ENCODE results near the gene ATP11A. TPM values are rescaled to one million over a fixed set of nuclear protein-coding genes. Genes with fewer than 3 reads are reported as not detected.

Gene ATP11A
- total and polyA plus RNA-seq, 2 donors (not counting 3 experiments of a cell fraction or from before 2014, with no cell fraction given) = 16.5 to 88.1 TPM

GRCh38 chr13:112900226-112900600 lies 210.4 kb downstream of the ATP11A start:
- no peak overlapping the region for H3K4me2 ChIP-seq (ENCODE audit: insufficient read depth, low read length)
- BruUV-seq (replicated peaks) = no TSS peak
- H3K4me3 ChIP-seq (replicated peaks in 1 of 3; ENCODE audit: insufficient read depth in 1 of 3, low read depth in 1 of 3, low read length in 3 of 3) = no peak overlapping the region
- H3K9ac ChIP-seq (replicated peaks; ENCODE audit: extremely low read depth, insufficient read depth, low read length) = no peak overlapping the region
- POLR2A ChIA-PET = no interaction called here
- FAIRE-seq (no peak), DNase-seq (ENCODE audit: low read depth, low spot score) (no peak)
- intact Hi-C loops (cut with micrococcal nuclease) (no loop called here), dilution Hi-C loops (cut with MboI; ENCODE audit: extremely low pct_ligation_motif_present, low sequenced_read_pairs) (no loop called here)
- H3K79me2 ChIP-seq (ENCODE audit: control insufficient read depth, insufficient read depth, low read length) = no peaks in the 10 kb centered on the region
- peaks cover 0 to 3% of the 10 kb centered on the region in 2 experiments for H3K27me3 ChIP-seq (ENCODE audit: control insufficient read depth in 2 of 2, insufficient read depth in 2 of 2, low read length in 2 of 2)
- no peaks in the 10 kb centered on the region for H3K9me1 ChIP-seq (replicated peaks; ENCODE audit: control insufficient read depth, extremely low read depth, insufficient read depth, low read length)
- CTCF ChIA-PET = no interaction called here
- H3K36me3 ChIP-seq (ENCODE audit: control insufficient read depth in 2 of 2, extremely low read depth in 1 of 2, insufficient read depth in 2 of 2, low read length in 2 of 2) = no peaks in the 10 kb centered on the region
- no peaks in the 10 kb centered on the region for H4K20me1 ChIP-seq (replicated peaks; ENCODE audit: control insufficient read depth, extremely low read depth, insufficient read depth, low read length)
- no peaks in the 10 kb centered on the region for H3K9me3 ChIP-seq (replicated peaks; ENCODE audit: control insufficient read depth, insufficient read depth, low read length)
- H2AFZ ChIP-seq (ENCODE audit: low read depth, low read length) = no peak overlapping the region
- no peaks in the 10 kb centered on the region for H3K4me1 ChIP-seq (ENCODE audit: control insufficient read depth, extremely low read depth, insufficient read depth, low read length)
- no peak for TF ChIP-seq CTCF (IDR thresholded peaks at IDR 0.05; ENCODE audit: extremely low read depth in 1 of 2, insufficient read depth in 1 of 2, low read depth in 1 of 2, low read length in 2 of 2)
- no peak overlapping the region for H3K27ac ChIP-seq (ENCODE audit: insufficient read depth, low read depth, low read length)

GRCh38 chr13:112900691-112901091 lies 210.9 kb downstream of the ATP11A start:
- CTCF ChIA-PET = no interaction called here
- dilution Hi-C loops (cut with MboI; ENCODE audit: extremely low pct_ligation_motif_present, low sequenced_read_pairs) = no loop called here
- Histone ChIP-seq H3K9ac (replicated peaks; ENCODE audit: extremely low read depth, insufficient read depth, low read length) (no peak overlapping the region), H3K4me2 (ENCODE audit: insufficient read depth, low read length) (no peak overlapping the region), H2AFZ (ENCODE audit: low read depth, low read length) (no peak overlapping the region), H3K4me1 (ENCODE audit: control insufficient read depth, extremely low read depth, insufficient read depth, low read length) (no peaks in the 10 kb centered on the region), H3K9me3 (replicated peaks; ENCODE audit: control insufficient read depth, insufficient read depth, low read length) (no peaks in the 10 kb centered on the region), H4K20me1 (replicated peaks; ENCODE audit: control insufficient read depth, extremely low read depth, insufficient read depth, low read length) (no peaks in the 10 kb centered on the region), H3K27ac (ENCODE audit: insufficient read depth, low read depth, low read length) (no peak overlapping the region), H3K27me3 (ENCODE audit: control insufficient read depth in 2 of 2, insufficient read depth in 2 of 2, low read length in 2 of 2) (no peaks in the 10 kb centered on the region), H3K79me2 (ENCODE audit: control insufficient read depth, insufficient read depth, low read length) (no peaks in the 10 kb centered on the region), H3K9me1 (replicated peaks; ENCODE audit: control insufficient read depth, extremely low read depth, insufficient read depth, low read length) (no peaks in the 10 kb centered on the region), H3K36me3 (ENCODE audit: control insufficient read depth in 2 of 2, extremely low read depth in 1 of 2, insufficient read depth in 2 of 2, low read length in 2 of 2) (no peaks in the 10 kb centered on the region), H3K4me3 (replicated peaks in 1 of 3; ENCODE audit: insufficient read depth in 1 of 3, low read depth in 1 of 3, low read length in 3 of 3) (no peak overlapping the region)
- intact Hi-C loops (cut with micrococcal nuclease) = no loop called here
- BruUV-seq (replicated peaks) = no TSS peak
- TF ChIP-seq MAX (IDR thresholded peaks at IDR 0.05; ENCODE audit: insufficient read depth, insufficient read length) = no peak
- no peak for TF ChIP-seq GATA2 (IDR thresholded peaks at IDR 0.05; ENCODE audit: insufficient read depth, insufficient read length, low read depth, low read length)
- no peak for TF ChIP-seq MYC (IDR thresholded peaks at IDR 0.05; ENCODE audit: low read depth, low read length)
- TF ChIP-seq CTCF (IDR thresholded peaks at IDR 0.05; ENCODE audit: extremely low read depth in 1 of 2, insufficient read depth in 1 of 2, low read depth in 1 of 2, low read length in 2 of 2) = no peak
- no peak for TF ChIP-seq EZH2 (IDR thresholded peaks at IDR 0.05; ENCODE audit: borderline replicate concordance, low read depth, low read length, severe bottlenecking)
- no peak for TF ChIP-seq JUN (IDR thresholded peaks at IDR 0.05; ENCODE audit: borderline replicate concordance, insufficient read depth, insufficient read length, low read depth)
- TF ChIP-seq POLR2A (IDR thresholded peaks at IDR 0.05; ENCODE audit: low read depth, low read length) = no peak
- TF ChIP-seq FOS (IDR thresholded peaks at IDR 0.05; ENCODE audit: borderline replicate concordance, insufficient read depth, low read length) = no peak
- no peak for TF ChIP-seq POLR2AphosphoS5 (IDR thresholded peaks at IDR 0.05; ENCODE audit: insufficient read depth, low read depth, low read length)
- DNase-seq (ENCODE audit: low read depth, low spot score) (no peak), FAIRE-seq (no peak)
- POLR2A ChIA-PET = no interaction called here

Data from endothelial cell of umbilical vein (primary cell).